Activated naive CD4-positive, alpha-beta T cell treated with anti-CD3 and anti-CD28 coated beads for 36 hours (primary cell): ENCODE data around the gene TIMELESS. TPM values are rescaled to one million over a fixed set of nuclear protein-coding genes. Genes with fewer than 3 reads are reported as not detected.
"Not testable (repeated sequence)": the region's sequence is repeated elsewhere in the genome, so short reads cannot be mapped to it uniquely, and the experiment has no call there.

Source experiments
- CTCF ChIA-PET: fragments of 350-600 bp; sonication (Branson Sonifier 250); formaldehyde crosslinking; loops from one replicate; lab custom pipeline; 2021; ENCODE audit warnings: antibody characterized with exemption; lab: Charles Lee
- DNase-seq: peaks from one replicate; pipeline ENCODE4 v3.0.0-alpha.2; 2020
- H3K27ac Mint-ChIP-seq: one replicate; pipeline ENCODE4 v1.8.0; 2021; ENCODE audit warnings: mild to moderate bottlenecking, mixed read lengths
- H3K27me3 Mint-ChIP-seq: one replicate; pipeline ENCODE4 v1.8.0; 2021; ENCODE audit warnings: low read depth, mixed read lengths
- H3K36me3 Mint-ChIP-seq: one replicate; pipeline ENCODE4 v1.8.0; 2021; ENCODE audit warnings: low read depth, mixed read lengths
- H3K4me1 Mint-ChIP-seq: one replicate; pipeline ENCODE4 v1.8.0; 2021; ENCODE audit warnings: low read depth, mixed read lengths
- H3K4me3 Mint-ChIP-seq: one replicate; pipeline ENCODE4 v1.8.0; 2021; ENCODE audit warnings: mild to moderate bottlenecking, moderate library complexity, mixed read lengths
- H3K9me3 Mint-ChIP-seq: one replicate; pipeline ENCODE4 v1.8.0; 2021; ENCODE audit warnings: mixed read lengths
- intact Hi-C: fragments of 100-400 bp; cut with micrococcal nuclease; formaldehyde crosslinking; loops from one replicate; pipeline ENCODE4 v1.15.1; 2023
- total RNA-seq, 2 experiments: library from RNA; stranded (reverse); gene quantifications; one replicate each; pipeline ENCODE4 v1.2.3, GENCODE V29; 2021

The TIMELESS gene
- total RNA-seq, 2 experiments from 2014 or later: 69.9 to 70.8 TPM

- no peaks in the 10 kb centered on the region for H3K27me3 Mint-ChIP-seq
- CTCF ChIA-PET: no interaction called here
- peaks cover 6% of the 10 kb centered on the region for H3K4me1 Mint-ChIP-seq
- intact Hi-C loops: no loop called here
- peaks cover 50% of the 10 kb centered on the region for H3K36me3 Mint-ChIP-seq
- H3K4me3 Mint-ChIP-seq: no peak overlapping the region
- DNase-seq: no peak
- H3K9me3 Mint-ChIP-seq: no peaks in the 10 kb centered on the region
- no peak overlapping the region for H3K27ac Mint-ChIP-seq
Measured at GRCh38 chr12:56420411-56420810, 28.8 kb downstream of the TIMELESS start.

DNA sequence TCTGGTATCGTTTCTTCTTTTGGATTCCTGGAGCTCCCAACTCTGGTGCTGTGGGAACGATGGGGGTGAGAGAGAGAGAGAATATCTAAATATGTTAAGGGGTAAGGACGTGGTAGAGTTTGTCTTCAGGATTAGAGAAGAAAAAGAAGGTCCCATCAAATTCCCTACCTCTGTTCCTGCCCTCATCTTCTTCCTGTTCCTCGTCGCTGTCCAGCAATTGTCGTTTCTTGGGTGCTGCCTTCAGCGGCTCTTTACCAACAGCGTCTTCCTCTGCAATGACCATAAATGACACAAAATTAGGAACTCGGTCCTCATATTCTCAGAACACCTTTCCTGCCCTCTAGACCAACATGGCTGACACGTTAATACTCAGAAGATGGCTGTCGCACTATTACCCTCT, 31.5 kb downstream of the TIMELESS start:
- no peaks in the 10 kb centered on the region for H3K9me3 Mint-ChIP-seq
- CTCF ChIA-PET: no interaction called here
- H3K36me3 Mint-ChIP-seq: peaks cover 41% of the 10 kb centered on the region
- intact Hi-C loops: no loop called here
- no peak overlapping the region for H3K27ac Mint-ChIP-seq
- no peaks in the 10 kb centered on the region for H3K4me1 Mint-ChIP-seq
- H3K4me3 Mint-ChIP-seq: no peak overlapping the region
- no peak for DNase-seq
- no peaks in the 10 kb centered on the region for H3K27me3 Mint-ChIP-seq

GRCh38 chr12:56414401-56414800, 34.8 kb downstream of the TIMELESS start:
- Mint-ChIP-seq H3K4me3 (no peak overlapping the region), H3K27ac (no peak overlapping the region), H3K27me3 (no peaks in the 10 kb centered on the region), H3K4me1 (no peaks in the 10 kb centered on the region), H3K9me3 (no peaks in the 10 kb centered on the region), H3K36me3 (peaks cover 21% of the 10 kb centered on the region)
- intact Hi-C loops: no loop called here
- no peak for DNase-seq
- CTCF ChIA-PET: no interaction called here

DNA sequence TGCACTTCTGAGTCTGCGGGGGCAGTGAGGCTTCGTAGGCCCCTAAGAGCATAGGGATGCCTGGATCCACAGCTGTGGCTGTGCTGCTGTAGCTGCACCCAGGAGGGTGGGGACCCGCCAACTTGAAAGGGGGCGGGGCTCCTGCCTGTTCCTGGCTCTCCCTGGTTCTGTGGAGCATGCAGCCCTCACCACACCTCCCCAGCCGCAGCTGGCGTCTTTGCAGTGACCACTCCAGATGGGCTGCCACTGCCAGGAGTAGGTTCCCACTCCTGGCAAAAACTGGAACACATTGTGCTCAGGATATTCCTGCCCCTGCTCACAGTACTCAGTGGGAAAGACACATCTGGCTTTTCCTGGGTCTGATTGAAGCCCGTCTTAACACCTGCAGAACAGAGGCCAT, 35.8 kb downstream of the TIMELESS start:
- intact Hi-C loops: no loop called here

GRCh38 chr12:56411781-56412639, 37.2 kb downstream of the TIMELESS start:
- Mint-ChIP-seq H3K4me1 (no peaks in the 10 kb centered on the region), H3K9me3 (no peaks in the 10 kb centered on the region), H3K27ac (no peak overlapping the region), H3K36me3 (peaks cover 8% of the 10 kb centered on the region), H3K4me3 (no peak overlapping the region), H3K27me3 (no peaks in the 10 kb centered on the region)
- intact Hi-C loops: no loop called here
- CTCF ChIA-PET: interaction anchor here (1.7 kb wide), 1 partner anchor 52 kb away, joined by 3 read pairs; no protein-coding TSS in a partner anchor
- no peak for DNase-seq

More for the DNA sequence above, 35.8 kb downstream of the TIMELESS start:
- Mint-ChIP-seq H3K27ac (no peak overlapping the region), H3K4me3 (no peak overlapping the region), H3K36me3 (peaks cover 17% of the 10 kb centered on the region), H3K4me1 (no peaks in the 10 kb centered on the region), H3K27me3 (no peaks in the 10 kb centered on the region), H3K9me3 (no peaks in the 10 kb centered on the region)
- DNase-seq: no peak
- CTCF ChIA-PET: interaction anchor here (0.9 kb wide), 1 partner anchor 45 kb away, joined by 3 read pairs; no protein-coding TSS in a partner anchor

- intact Hi-C loops: no loop called here
- H3K4me3 Mint-ChIP-seq: no peak overlapping the region
- DNase-seq: no peak
- H3K27ac Mint-ChIP-seq: no peak overlapping the region
- peaks cover 3% of the 10 kb centered on the region for H3K36me3 Mint-ChIP-seq
- CTCF ChIA-PET: interaction anchor here (1.7 kb wide), 1 partner anchor 54 kb away, joined by 3 read pairs; no protein-coding TSS in a partner anchor
- H3K27me3 Mint-ChIP-seq: no peaks in the 10 kb centered on the region
- no peaks in the 10 kb centered on the region for H3K9me3 Mint-ChIP-seq
- H3K4me1 Mint-ChIP-seq: no peaks in the 10 kb centered on the region
Measured at GRCh38 chr12:56410768-56411167, 38.5 kb downstream of the TIMELESS start.

GRCh38 chr12:56408799-56409417, 40.3 kb downstream of the TIMELESS start:
- no peak for DNase-seq
- H3K4me3 Mint-ChIP-seq: no peak overlapping the region
- no peak overlapping the region for H3K27ac Mint-ChIP-seq
- intact Hi-C loops: no loop called here
- H3K4me1 Mint-ChIP-seq: no peaks in the 10 kb centered on the region
- H3K27me3 Mint-ChIP-seq: no peaks in the 10 kb centered on the region
- CTCF ChIA-PET: no interaction called here
- no peaks in the 10 kb centered on the region for H3K9me3 Mint-ChIP-seq
- no peaks in the 10 kb centered on the region for H3K36me3 Mint-ChIP-seq

DNA sequence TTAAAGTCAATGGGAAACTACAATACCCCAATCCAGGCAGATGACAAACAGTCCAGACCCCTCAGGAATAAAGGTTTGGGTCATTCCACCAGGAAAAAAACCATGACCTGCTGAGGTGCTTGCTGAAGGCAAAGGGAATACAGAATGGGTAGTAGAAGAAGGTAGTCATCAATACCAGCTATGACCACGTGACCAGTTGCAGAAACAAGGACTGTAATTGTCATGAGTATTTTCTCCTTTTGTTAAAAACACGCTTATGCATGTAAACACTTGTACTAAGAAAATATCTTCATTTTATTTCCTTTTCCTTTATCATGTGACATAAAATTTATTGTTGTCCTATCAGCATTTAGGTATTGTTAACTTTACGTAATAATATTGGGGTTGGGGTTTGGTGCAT, 45.0 kb downstream of the TIMELESS start:
- CTCF ChIA-PET, H3K36me3 Mint-ChIP-seq, H3K27ac Mint-ChIP-seq, H3K4me3 Mint-ChIP-seq, intact Hi-C loops, DNase-seq, H3K9me3 Mint-ChIP-seq, H3K4me1 Mint-ChIP-seq, H3K27me3 Mint-ChIP-seq: not testable (repeated sequence)

- H3K27ac Mint-ChIP-seq, DNase-seq, H3K4me1 Mint-ChIP-seq, intact Hi-C loops, H3K4me3 Mint-ChIP-seq, CTCF ChIA-PET, H3K27me3 Mint-ChIP-seq, H3K36me3 Mint-ChIP-seq: not testable (repeated sequence)
- peaks cover 15% of the 10 kb centered on the region for H3K9me3 Mint-ChIP-seq
Measured at GRCh38 chr12:56401612-56402011, 47.6 kb downstream of the TIMELESS start.

DNA sequence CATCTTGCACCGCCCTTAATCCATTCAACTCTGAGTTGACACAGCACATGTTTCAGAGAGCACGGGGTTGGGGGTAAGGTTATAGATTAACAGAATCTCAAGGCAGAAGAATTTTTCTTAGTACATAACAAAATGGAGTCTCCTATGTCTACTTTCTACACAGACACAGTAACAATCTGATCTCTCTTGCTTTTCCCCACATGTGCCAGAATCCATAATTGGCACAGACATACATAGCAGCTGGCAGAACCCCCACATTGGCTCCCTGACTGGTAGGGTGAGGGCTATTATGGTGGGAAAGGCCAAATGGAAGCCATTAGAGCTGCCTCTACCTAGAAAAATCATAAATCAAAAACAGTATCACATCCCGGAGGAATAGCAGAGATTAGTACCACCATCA, 48.1 kb downstream of the TIMELESS start:
- peaks cover 15% of the 10 kb centered on the region for H3K9me3 Mint-ChIP-seq
- H3K4me1 Mint-ChIP-seq, intact Hi-C loops, H3K27ac Mint-ChIP-seq, H3K4me3 Mint-ChIP-seq, H3K36me3 Mint-ChIP-seq, H3K27me3 Mint-ChIP-seq, DNase-seq, CTCF ChIA-PET: not testable (repeated sequence)

DNA sequence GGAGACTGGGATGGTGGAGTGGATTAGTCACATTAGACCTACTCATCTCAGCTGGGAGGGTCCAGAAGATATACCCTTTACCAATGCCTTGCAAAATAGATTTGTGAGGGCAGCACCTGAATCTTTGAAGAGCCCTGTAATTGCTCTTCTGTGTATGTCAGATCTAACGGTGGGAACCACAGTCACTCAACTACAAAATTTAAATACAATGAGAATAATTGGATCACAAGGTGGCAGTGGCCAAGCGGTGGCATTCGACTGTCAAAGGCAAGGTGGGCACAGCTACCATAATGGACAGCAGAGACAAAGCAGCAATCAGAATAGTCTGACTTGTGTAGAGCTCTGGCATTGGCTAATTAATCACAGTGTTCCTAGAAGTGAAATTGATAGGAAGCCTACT, 49.8 kb downstream of the TIMELESS start:
- H3K4me1 Mint-ChIP-seq, intact Hi-C loops, H3K4me3 Mint-ChIP-seq, H3K27me3 Mint-ChIP-seq, CTCF ChIA-PET, DNase-seq, H3K36me3 Mint-ChIP-seq, H3K27ac Mint-ChIP-seq: not testable (repeated sequence)
- H3K9me3 Mint-ChIP-seq: peaks cover 15% of the 10 kb centered on the region

DNA sequence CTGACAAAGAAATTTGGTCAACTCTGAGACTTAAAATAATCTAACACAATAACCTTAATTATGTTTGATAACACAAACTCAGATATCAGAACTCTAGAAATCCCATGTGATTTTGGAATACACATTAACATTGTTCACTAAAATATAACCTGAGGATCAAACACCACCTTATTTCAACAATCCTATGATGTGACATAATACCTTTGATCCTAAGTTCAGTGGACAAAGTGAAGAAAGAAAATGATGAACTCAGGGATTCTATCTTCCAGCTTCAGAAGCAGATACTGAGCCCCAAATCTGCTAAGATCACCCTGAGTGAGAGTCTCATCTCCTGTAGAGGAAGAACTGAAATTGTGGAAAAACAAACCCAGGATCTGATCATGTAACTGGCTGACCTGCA, 50.9 kb downstream of the TIMELESS start:
- CTCF ChIA-PET: interaction anchor here (0.6 to 1.0 kb wide), 2 partner anchors 31 to 51 kb away, joined by 3 read pairs; no protein-coding TSS in a partner anchor
- Mint-ChIP-seq H3K4me3 (no peak overlapping the region), H3K36me3 (no peaks in the 10 kb centered on the region), H3K27me3 (no peaks in the 10 kb centered on the region), H3K9me3 (peaks cover 15% of the 10 kb centered on the region), H3K27ac (no peak overlapping the region), H3K4me1 (no peaks in the 10 kb centered on the region)
- intact Hi-C loops: no loop called here
- no peak for DNase-seq
